PC-3 (cell line): ENCODE results near the gene HEMGN. TPM values are rescaled to one million over a fixed set of nuclear protein-coding genes. Genes with fewer than 3 reads are reported as not detected.

Experiments
- ATAC-seq: fragments of 200-7000 bp; cut with Tn5 transposase; 2 replicates; pipeline ENCODE4 v1.9.1; 2020; ENCODE audit warnings: mild to moderate bottlenecking, moderate library complexity
- BruUV-seq: library from RNA; stranded (reverse); fragments of 400-500 nt; replicated peaks from 2 replicates; lab custom pipeline; 2021; lab: Mats Ljungman, UMichigan
- CTCF ChIA-PET: fragments of 300-600 bp; sonication (Branson Sonifier 250); formaldehyde crosslinking; loops from one replicate; lab custom pipeline; 2022; ENCODE audit warnings: antibody characterized with exemption; lab: Charles Lee
- POLR2A ChIA-PET: fragments of 300-600 bp; sonication (Branson Sonifier 250); formaldehyde crosslinking; loops from one replicate; lab custom pipeline; 2022; ENCODE audit warnings: antibody characterized with exemption; ENCODE audit not compliant: unreplicated experiment; lab: Charles Lee
- DNase-seq: peaks from one replicate; pipeline ENCODE4 v3.0.0-alpha.2; 2015
- H2AFZ ChIP-seq: fragments of 300-600 bp; sonication (generic); 2 replicates; pipeline ENCODE4 v1.6.0; 2016; ENCODE audit warnings: antibody characterized with exemption, low read length
- H3F3A ChIP-seq: fragments of 300-600 bp; sonication (generic); one replicate; pipeline ENCODE4 v1.6.0; 2017; ENCODE audit warnings: antibody characterized with exemption, low read length, control low read depth, mild to moderate bottlenecking; ENCODE audit not compliant: unreplicated experiment
- H3K27ac ChIP-seq: fragments of 300-600 bp; sonication (generic); 2 replicates; pipeline ENCODE4 v1.5.1; 2016; ENCODE audit warnings: mild to moderate bottlenecking, low read length
- H3K27me3 ChIP-seq: fragments of 300-600 bp; sonication (generic); 2 replicates; pipeline ENCODE4 v1.6.1; 2016; ENCODE audit warnings: low read length, mixed read lengths
- H3K36me3 ChIP-seq: fragments of 300-600 bp; sonication (generic); 2 replicates; pipeline ENCODE4 v1.6.1; 2016; ENCODE audit warnings: low read depth, mixed run types, low read length, mixed read lengths
- H3K4me1 ChIP-seq: fragments of 300-600 bp; sonication (generic); 2 replicates; pipeline ENCODE4 v1.5.1; 2016; ENCODE audit warnings: low read length; ENCODE audit not compliant: insufficient read depth
- H3K4me2 ChIP-seq: fragments of 300-600 bp; sonication (generic); 2 replicates; pipeline ENCODE4 v1.6.0; 2016; ENCODE audit warnings: low read length
- H3K4me3 ChIP-seq: fragments of 300-600 bp; sonication (generic); 2 replicates; pipeline ENCODE4 v1.5.1; 2016; ENCODE audit warnings: mild to moderate bottlenecking, low read length, mixed read lengths
- H3K79me2 ChIP-seq: fragments of 300-600 bp; sonication (generic); 2 replicates; pipeline ENCODE4 v1.6.1; 2017; ENCODE audit warnings: low read length, mixed read lengths
- H3K9ac ChIP-seq: fragments of 300-600 bp; sonication (generic); 2 replicates; pipeline ENCODE4 v1.6.0; 2016; ENCODE audit warnings: mild to moderate bottlenecking, low read length
- H3K9me2 ChIP-seq: fragments of 300-600 bp; sonication (generic); replicated peaks from 2 replicates; pipeline ENCODE4 v1.6.1; 2016; ENCODE audit warnings: mixed run types, low read length, mixed read lengths
- H3K9me3 ChIP-seq: fragments of 300-600 bp; sonication (generic); 2 replicates; pipeline ENCODE4 v1.6.1; 2016; ENCODE audit warnings: low read length, mixed read lengths
- H4K20me1 ChIP-seq: fragments of 300-600 bp; sonication (generic); 2 replicates; pipeline ENCODE4 v1.6.1; 2016; ENCODE audit warnings: low read length, mixed read lengths
- CTCF ChIP-seq: fragments of 300-600 bp; sonication (generic); conservative IDR thresholded peaks from 2 replicates; pipeline ENCODE4 v1.5.1; 2017; ENCODE audit warnings: antibody characterized with exemption, low read depth, mild to moderate bottlenecking, low read length
- EZH2 ChIP-seq: fragments of 300-600 bp; sonication (generic); IDR thresholded peaks from one replicate; pipeline ENCODE4 v1.6.1; 2017; ENCODE audit warnings: antibody characterized with exemption, mild to moderate bottlenecking, low read length; ENCODE audit not compliant: unreplicated experiment
- EZH2phosphoT487 ChIP-seq: fragments of 300-600 bp; sonication (generic); IDR thresholded peaks from 2 replicates; pipeline ENCODE4 v1.6.1; 2018; ENCODE audit warnings: mild to moderate bottlenecking, antibody characterized with exemption, low read length, borderline replicate concordance
- intact Hi-C: fragments of 100-400 bp; cut with micrococcal nuclease; formaldehyde crosslinking; loops from 2 replicates; pipeline ENCODE4 v1.9.0; 2023
- total RNA-seq: library from RNA; depleted of rRNA; stranded (reverse); fragments of >200 nt; gene quantifications from 2 replicates; pipeline ENCODE4 v1.2.3, GENCODE V29; 2014

The HEMGN gene
- total RNA-seq, 1 experiment from 2014 or later, result not detected

DNA sequence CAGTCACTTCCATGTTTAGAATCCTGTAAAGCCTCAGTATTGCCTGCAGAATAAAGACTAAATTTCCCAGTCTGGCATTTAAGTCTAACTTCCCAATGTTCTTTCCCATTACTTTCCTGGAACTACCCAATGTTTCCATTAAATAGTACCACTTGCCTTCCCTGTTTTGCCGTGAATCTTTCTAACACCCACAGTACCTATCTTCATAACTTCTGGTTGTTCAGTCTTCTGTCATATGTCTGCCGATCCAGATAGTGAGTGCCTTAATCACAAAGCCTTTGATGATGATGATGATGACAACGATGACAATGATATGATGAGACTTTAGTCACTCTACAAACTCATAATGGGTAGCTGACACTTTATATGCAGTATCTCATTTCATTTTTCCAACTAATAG is 6.6 kb upstream of the HEMGN start:
- Histone ChIP-seq H3K4me3 (no peak overlapping the region), H3K4me2 (no peak overlapping the region), H3K9me2 (no peaks in the 10 kb centered on the region), H3F3A (no peaks in the 10 kb centered on the region), H3K9ac (no peak overlapping the region), H3K36me3 (no peaks in the 10 kb centered on the region), H3K4me1 (no peaks in the 10 kb centered on the region), H3K79me2 (no peaks in the 10 kb centered on the region), H2AFZ (no peak overlapping the region), H3K27ac (no peak overlapping the region), H3K27me3 (peaks cover 27% of the 10 kb centered on the region), H3K9me3 (no peaks in the 10 kb centered on the region), H4K20me1 (no peaks in the 10 kb centered on the region)
- ATAC-seq (no peak), DNase-seq (no peak)
- TF ChIP-seq EZH2phosphoT487, result no peak
- no peak for TF ChIP-seq EZH2
- TF ChIP-seq CTCF, result no peak
- POLR2A ChIA-PET, result no interaction called here
- CTCF ChIA-PET, result no interaction called here
- no TSS peak for BruUV-seq
- intact Hi-C loops, result no loop called here

- H3F3A ChIP-seq, result no peaks in the 10 kb centered on the region
- no peaks in the 10 kb centered on the region for H4K20me1 ChIP-seq
- H3K9me3 ChIP-seq, result no peaks in the 10 kb centered on the region
- H3K27me3 ChIP-seq, result peaks cover 39% of the 10 kb centered on the region
- BruUV-seq, result no TSS peak
- POLR2A ChIA-PET, result no interaction called here
- ATAC-seq, result no peak
- H3K9me2 ChIP-seq, result no peaks in the 10 kb centered on the region
- H3K79me2 ChIP-seq, result no peaks in the 10 kb centered on the region
- H3K9ac ChIP-seq, result no peak overlapping the region
- no peaks in the 10 kb centered on the region for H3K36me3 ChIP-seq
- no peak overlapping the region for H2AFZ ChIP-seq
- no peak overlapping the region for H3K4me3 ChIP-seq
- no peak for TF ChIP-seq EZH2
- TF ChIP-seq CTCF, result no peak
- TF ChIP-seq EZH2phosphoT487, result no peak
- no peaks in the 10 kb centered on the region for H3K4me1 ChIP-seq
- intact Hi-C loops, result no loop called here
- H3K4me2 ChIP-seq, result no peak overlapping the region
- DNase-seq, result no peak
- CTCF ChIA-PET, result no interaction called here
- H3K27ac ChIP-seq, result no peak overlapping the region
These were observed 5.4 kb upstream of the HEMGN start for GRCh38 chr9:97943308-97943855.

DNA sequence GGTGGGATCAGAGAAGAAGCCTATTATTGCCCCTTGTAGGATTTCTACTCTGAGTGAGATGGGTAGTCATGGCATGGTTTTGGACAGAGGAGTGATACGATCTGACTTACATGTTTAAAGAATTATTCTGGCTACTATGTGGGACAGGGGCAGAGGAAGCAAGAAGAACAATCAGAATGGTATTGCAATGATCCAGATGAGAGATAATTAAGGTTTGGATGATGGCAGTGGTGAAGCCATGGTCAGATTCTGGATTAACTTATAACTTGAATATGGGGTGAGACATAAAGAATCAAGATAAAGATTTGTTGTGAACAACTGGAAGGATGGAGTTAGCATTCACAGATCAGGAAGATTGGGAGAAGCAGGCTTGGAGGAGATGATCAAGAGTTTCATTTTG is 3.4 kb upstream of the HEMGN start:
- no TSS peak for BruUV-seq
- Histone ChIP-seq H3K4me1 (no peaks in the 10 kb centered on the region), H3K27me3 (peaks cover 42% of the 10 kb centered on the region), H3F3A (no peaks in the 10 kb centered on the region), H3K9ac (no peak overlapping the region), H3K4me2 (no peak overlapping the region), H3K27ac (no peak overlapping the region), H3K9me3 (no peaks in the 10 kb centered on the region), H3K36me3 (no peaks in the 10 kb centered on the region), H3K9me2 (no peaks in the 10 kb centered on the region), H2AFZ (no peak overlapping the region), H4K20me1 (no peaks in the 10 kb centered on the region), H3K79me2 (no peaks in the 10 kb centered on the region), H3K4me3 (no peak overlapping the region)
- ATAC-seq (no peak), DNase-seq (no peak)
- no peak for TF ChIP-seq CTCF
- TF ChIP-seq EZH2phosphoT487, result no peak
- no peak for TF ChIP-seq EZH2
- intact Hi-C loops, result no loop called here
- POLR2A ChIA-PET, result no interaction called here
- CTCF ChIA-PET, result no interaction called here
